Measurements from ENCODE around the gene STX1B.

DNA sequence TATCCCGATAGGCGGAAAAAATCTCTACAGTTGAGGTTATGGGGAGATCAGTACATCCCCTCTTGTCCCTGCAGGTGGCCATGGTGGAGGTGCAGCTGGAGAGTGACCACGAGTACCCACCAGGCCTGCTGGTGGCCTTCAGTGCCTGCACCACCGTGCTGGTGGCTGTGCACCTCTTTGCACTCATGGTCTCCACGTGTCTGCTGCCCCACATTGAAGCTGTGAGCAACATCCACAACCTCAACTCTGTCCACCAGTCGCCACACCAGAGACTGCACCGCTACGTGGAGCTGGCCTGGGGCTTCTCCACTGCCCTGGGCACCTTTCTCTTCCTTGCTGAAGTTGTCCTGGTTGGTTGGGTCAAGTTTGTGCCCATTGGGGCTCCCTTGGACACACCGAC, 57.3 kb downstream of the STX1B start:
- TF ChIP-seq CTCF (optimal IDR thresholded peaks at IDR 0.05 in 1 of 3, IDR thresholded peaks at IDR 0.05 in 1 of 3, conservative IDR thresholded peaks at IDR 0.05 in 1 of 3; ENCODE audit: extremely low read depth in 1 of 3, insufficient read depth in 2 of 3, low read length in 3 of 3): no peak
- TF ChIP-seq EZH2 (IDR thresholded peaks at IDR 0.05; ENCODE audit: low read length): no peak
